AG04449 (cell line): ENCODE results near the gene TSPOAP1.
A peak's percentile ranks its signal among the peaks of the same experiment; 100 is the strongest.

Experiments
- CTCF ChIA-PET: fragments of 350-600 bp; formaldehyde crosslinking; extraction: SDS; loops from one replicate; lab custom pipeline; 2021; ENCODE audit warnings: antibody characterized with exemption; lab: Yijun Ruan, JAX
- POLR2A ChIA-PET: fragments of 400-600, 350-600 bp; formaldehyde crosslinking; extraction: SDS; loops from one replicate; lab custom pipeline; 2020; ENCODE audit warnings: antibody characterized with exemption, inconsistent platforms; lab: Yijun Ruan, JAX
- DNase-seq: peaks from one replicate; pipeline ENCODE4 v3.0.0-alpha.2; 2010; ENCODE audit warnings: low read depth, low spot score
- H3K4me3 ChIP-seq: 2 replicates; pipeline ENCODE4 v1.5.1; 2011; ENCODE audit warnings: low read depth, mild to moderate bottlenecking, control low read depth, low read length
- TF ChIP-seq, protein P1 (sequence below): IDR thresholded peaks from one replicate; pipeline ENCODE4 v1.5.1; 2011; ENCODE audit warnings: mild to moderate bottlenecking, moderate library complexity, low read length, control low read depth, inconsistent platforms; ENCODE audit not compliant: insufficient read depth; ENCODE audit errors: missing control alignments

TSPOAP1 gene

DNA sequence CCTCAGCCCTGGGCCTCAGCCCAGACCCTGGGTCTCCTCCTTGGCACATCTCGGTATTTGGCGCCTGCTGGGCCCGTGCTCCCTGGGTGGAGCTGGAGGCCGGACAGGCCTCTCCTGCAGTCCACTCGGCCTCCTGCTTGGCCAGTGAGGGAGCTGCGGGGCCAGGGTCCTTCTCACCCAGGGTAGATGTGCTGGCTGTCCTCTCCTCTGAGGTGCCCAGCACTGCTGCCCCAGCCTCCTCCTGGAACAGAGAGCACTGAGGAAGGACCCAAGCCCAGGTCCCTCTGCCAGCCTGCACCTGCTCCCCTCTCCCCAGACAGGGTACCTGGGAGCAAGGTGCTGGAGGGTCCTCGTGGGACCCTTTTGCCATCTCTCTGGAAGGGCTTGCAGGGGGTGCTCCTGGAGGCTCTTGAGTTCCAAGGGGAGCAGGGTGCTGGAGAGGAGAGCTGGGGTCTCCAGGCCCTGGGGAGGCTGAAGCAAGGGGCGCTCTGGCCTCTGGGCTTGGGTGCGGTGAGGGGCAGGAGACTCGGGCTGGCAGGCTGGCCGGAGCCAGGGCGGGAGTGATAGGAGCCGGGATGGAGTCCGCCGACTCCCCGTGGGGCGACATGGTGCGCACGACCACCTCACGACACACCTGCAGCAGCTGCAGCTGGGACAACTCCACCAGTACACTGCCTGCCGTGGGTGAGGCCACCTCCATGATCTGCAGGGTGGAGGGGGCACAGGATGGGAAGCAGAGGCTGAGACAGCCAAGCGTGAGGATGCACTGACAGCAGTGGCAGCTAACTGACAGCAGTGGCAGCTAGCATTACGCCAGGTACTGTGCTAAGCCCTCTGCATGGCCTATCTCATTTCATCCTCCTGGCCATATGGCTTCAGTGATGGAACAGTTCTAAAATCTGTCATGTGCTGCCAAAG lies 17.8 kb downstream of the TSPOAP1 start:
- H3K4me3 ChIP-seq: no peak overlapping the region
- DNase-seq: no peak
- TF ChIP-seq, protein P1, sequence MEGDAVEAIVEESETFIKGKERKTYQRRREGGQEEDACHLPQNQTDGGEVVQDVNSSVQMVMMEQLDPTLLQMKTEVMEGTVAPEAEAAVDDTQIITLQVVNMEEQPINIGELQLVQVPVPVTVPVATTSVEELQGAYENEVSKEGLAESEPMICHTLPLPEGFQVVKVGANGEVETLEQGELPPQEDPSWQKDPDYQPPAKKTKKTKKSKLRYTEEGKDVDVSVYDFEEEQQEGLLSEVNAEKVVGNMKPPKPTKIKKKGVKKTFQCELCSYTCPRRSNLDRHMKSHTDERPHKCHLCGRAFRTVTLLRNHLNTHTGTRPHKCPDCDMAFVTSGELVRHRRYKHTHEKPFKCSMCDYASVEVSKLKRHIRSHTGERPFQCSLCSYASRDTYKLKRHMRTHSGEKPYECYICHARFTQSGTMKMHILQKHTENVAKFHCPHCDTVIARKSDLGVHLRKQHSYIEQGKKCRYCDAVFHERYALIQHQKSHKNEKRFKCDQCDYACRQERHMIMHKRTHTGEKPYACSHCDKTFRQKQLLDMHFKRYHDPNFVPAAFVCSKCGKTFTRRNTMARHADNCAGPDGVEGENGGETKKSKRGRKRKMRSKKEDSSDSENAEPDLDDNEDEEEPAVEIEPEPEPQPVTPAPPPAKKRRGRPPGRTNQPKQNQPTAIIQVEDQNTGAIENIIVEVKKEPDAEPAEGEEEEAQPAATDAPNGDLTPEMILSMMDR: no peak
- CTCF ChIA-PET: interaction anchor here (0.9 kb wide), 1 partner anchor 107 kb away, joined by 3 read pairs; no protein-coding TSS in a partner anchor
- POLR2A ChIA-PET: no interaction called here

DNA sequence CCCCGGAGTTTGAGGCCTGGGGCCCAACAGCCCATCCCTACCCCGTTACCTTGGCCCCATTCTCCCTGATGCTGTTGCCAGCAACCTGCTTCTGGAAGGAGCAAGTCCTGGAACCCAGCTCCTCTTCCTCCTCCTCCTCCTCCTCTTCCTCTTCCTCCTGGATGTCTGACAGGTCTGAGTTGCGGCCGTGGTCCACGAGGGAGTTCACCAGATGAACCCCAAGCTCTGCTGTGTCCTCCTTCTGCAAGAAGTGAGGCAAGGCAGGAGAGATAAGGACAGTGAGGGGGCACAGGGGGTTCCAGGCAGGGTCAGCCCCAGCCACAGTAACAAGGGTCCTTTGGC lies 18.7 kb downstream of the TSPOAP1 start:
- CTCF ChIA-PET: interaction anchor here (3.0 kb wide), 1 partner anchor 8 kb away, joined by 20 read pairs; no protein-coding TSS in a partner anchor
- TF ChIP-seq, protein P1: no peak
- no peak for DNase-seq
- POLR2A ChIA-PET: no interaction called here
- no peak overlapping the region for H3K4me3 ChIP-seq

DNA sequence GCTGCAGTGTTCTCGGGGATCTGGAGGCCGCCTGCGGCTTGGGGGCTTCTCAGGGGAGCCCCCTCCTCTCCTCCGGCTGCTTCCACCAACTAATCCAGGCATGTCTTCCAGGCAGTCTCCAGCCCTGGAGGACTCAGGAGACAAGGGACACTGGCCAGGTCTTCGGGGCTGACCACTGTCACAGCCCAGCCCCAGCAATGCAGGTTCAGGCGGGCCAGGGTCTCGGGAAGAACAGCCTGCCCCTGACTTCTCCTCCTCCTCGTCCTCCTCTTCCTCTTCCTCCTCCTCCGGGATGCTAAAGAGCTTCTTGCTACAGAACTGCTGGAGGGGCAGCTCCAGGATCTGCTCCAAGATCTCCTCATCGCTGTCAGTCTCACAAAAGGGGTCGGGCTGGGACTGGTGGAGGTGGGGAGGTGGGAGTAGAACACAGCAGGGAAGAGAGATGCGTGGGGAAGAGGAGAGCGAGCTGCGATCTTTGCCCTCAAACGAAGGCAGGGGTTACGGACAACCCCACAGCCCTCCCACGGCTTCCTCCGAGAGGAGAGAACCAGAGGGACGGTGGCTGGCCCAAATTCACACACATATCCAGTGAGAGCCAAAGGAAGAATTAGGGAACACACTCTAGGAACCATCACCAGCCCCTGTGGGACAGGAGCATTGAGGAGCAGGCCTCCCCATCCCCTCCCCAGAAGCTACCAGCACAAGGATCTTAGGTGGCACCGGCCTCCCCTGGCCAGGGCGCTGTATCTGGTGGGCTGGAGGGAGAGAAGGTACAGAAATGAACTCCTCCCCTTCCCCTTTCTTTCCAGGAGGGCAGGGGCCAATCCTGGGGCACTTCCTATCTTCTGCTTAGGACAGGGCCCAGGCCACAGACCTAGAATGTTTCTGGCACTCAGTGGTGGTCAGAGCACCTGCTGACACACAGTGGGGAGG lies 19.3 kb downstream of the TSPOAP1 start:
- DNase-seq: no peak
- POLR2A ChIA-PET: no interaction called here

DNA sequence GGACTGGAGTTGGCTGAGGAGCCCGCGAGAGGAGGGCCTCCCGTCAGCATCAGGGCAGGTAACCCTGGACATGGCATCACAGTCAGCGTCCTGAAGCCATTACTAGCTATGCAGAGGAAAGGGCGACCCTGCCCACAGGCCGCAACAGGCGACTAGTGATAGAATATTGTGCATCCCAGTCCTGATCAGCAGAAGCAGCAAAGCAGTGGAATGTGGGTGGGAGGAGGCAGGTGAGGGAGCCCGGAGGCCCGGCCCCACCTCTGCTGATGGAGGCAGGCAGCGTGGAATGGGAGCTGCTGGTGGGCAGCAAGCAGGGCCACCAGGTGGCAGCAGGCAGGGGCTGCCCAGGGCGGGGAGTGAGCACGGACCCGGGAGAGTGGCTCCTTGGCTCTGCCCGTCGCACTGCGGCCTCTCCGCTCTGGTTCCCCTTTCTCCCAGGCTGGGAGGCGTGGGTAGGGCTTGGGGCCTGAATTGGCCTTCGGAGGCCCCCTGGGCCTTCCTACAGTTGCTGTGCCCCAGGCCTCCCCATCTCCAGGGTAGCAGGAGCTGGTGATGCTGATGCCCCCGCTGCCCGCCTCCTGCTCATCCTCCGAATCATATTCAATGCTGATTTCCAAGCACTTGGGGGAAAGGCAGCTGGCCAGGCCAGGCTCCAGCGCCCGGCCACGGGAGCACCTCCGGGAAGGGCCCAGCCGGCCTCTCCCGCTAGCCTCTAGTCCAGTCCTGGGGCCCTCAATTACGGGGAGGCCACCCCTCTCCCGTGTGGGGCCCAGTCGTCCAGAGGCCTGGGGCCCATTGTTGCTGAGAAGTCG lies 20.2 kb downstream of the TSPOAP1 start:
- H3K4me3 ChIP-seq: no peak overlapping the region
- DNase-seq: no peak
- ChIA-PET CTCF (interaction anchor here (1.9 to 3.0 kb wide), 2 partner anchors 9 to 140 kb away, joined by 5 to 20 read pairs; no protein-coding TSS in a partner anchor), POLR2A (no interaction called here)
- TF ChIP-seq, protein P1: peak; percentile 45

More for the DNA sequence above, 19.3 kb downstream of the TSPOAP1 start:
- TF ChIP-seq, protein P1: no peak
- CTCF ChIA-PET: interaction anchor here (3.0 kb wide), 1 partner anchor 9 kb away, joined by 20 read pairs; no protein-coding TSS in a partner anchor
- no peak overlapping the region for H3K4me3 ChIP-seq

DNA sequence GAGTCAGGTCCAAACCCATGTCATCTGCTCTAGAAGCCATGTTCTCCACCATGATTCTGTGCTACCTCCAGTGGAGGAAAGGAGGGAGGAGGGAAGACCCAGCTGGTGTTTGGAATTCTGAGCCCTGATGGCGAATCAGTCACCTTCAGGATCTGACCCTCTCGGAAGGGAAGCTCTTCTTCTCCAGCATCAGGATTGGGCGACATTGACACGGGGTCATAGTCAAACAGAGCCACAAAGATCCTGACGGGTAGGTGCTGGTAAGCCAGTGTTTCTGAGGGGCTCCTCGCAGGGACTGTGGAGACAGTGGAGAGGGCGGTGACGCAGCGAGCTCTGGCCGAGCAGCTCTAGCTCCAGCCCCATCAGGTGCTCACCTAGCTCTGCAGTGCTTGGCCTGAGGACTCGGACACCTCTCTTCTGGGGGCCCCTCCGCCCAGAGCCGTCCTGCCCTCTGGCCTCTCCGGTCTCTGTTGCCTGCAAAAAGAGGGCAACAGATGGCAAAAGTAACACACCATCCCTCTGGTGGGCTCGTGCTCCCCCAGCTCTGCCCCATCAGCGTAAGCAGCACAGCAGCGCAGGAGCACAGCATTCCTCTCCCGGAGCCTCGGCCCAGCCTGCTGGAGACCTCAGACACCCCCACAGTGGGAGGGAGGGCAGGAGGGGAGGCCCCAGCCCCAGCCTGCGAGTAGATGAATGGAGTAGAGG lies 21.0 kb downstream of the TSPOAP1 start:
- no peak overlapping the region for H3K4me3 ChIP-seq
- ChIA-PET POLR2A (no interaction called here), CTCF (interaction anchor here (0.9 to 3.0 kb wide), 5 partner anchors 10 to 141 kb away, joined by 3 to 20 read pairs (median 3); partner anchors contain the start of genes RNF43 and SUPT4H1)
- TF ChIP-seq, protein P1: no peak
- no peak for DNase-seq
